Ishikawa (cell line): ENCODE data around the gene PLIN1.

Source experiments
- CEBPB ChIP-seq: IDR thresholded peaks from 2 replicates; pipeline ENCODE4 v1.6.1; 2012
- CREB1 ChIP-seq: IDR thresholded peaks from 2 replicates; pipeline ENCODE4 v1.6.1; 2012; ENCODE audit warnings: low read depth
- EGR1 ChIP-seq: IDR thresholded peaks from 2 replicates; pipeline ENCODE4 v1.6.1; 2012
- EP300 ChIP-seq: IDR thresholded peaks from 2 replicates; pipeline ENCODE4 v1.6.1; 2012; ENCODE audit warnings: borderline replicate concordance
- FOXM1 ChIP-seq: IDR thresholded peaks from 2 replicates; pipeline ENCODE4 v1.6.1; 2012; ENCODE audit warnings: low read depth, borderline replicate concordance
- MAX ChIP-seq: IDR thresholded peaks from 2 replicates; pipeline ENCODE4 v1.6.1; 2012
- NFIC ChIP-seq: IDR thresholded peaks from 2 replicates; pipeline ENCODE4 v1.6.1; 2012
- RAD21 ChIP-seq: IDR thresholded peaks from 2 replicates; pipeline ENCODE4 v1.6.1; 2012; ENCODE audit warnings: low read depth
- REST ChIP-seq: IDR thresholded peaks from 2 replicates; pipeline ENCODE4 v1.6.1; 2012; ENCODE audit warnings: low read depth, mild to moderate bottlenecking
- TAF1 ChIP-seq: IDR thresholded peaks from 2 replicates; pipeline ENCODE4 v1.6.1; 2012; ENCODE audit warnings: low read depth, mild to moderate bottlenecking
- TCF12 ChIP-seq: IDR thresholded peaks from 2 replicates; pipeline ENCODE4 v1.6.1; 2012; ENCODE audit warnings: low read depth
- TEAD4 ChIP-seq: IDR thresholded peaks from 2 replicates; pipeline ENCODE4 v1.6.1; 2012
- USF1 ChIP-seq: IDR thresholded peaks from 2 replicates; pipeline ENCODE4 v1.6.1; 2012
- YY1 ChIP-seq: IDR thresholded peaks from 2 replicates; pipeline ENCODE4 v1.6.1; 2012; ENCODE audit warnings: low read depth
- ZBTB7A ChIP-seq: IDR thresholded peaks from 2 replicates; pipeline ENCODE4 v1.6.1; 2012; ENCODE audit warnings: low read depth

Gene PLIN1

GRCh38 chr15:89670971-89671560, 8.1 kb downstream of the PLIN1 start:
- TF ChIP-seq REST (no peak), MAX (no peak), EP300 (no peak), USF1 (no peak), TCF12 (no peak), YY1 (no peak), NFIC (no peak), TAF1 (no peak), CEBPB (no peak), CREB1 (no peak), TEAD4 (no peak), FOXM1 (no peak), ZBTB7A (no peak), RAD21 (no peak), EGR1 (no peak)

GRCh38 chr15:89669941-89670340, 9.2 kb downstream of the PLIN1 start:
- TF ChIP-seq CREB1 (no peak), USF1 (no peak), ZBTB7A (no peak), TCF12 (no peak)

GRCh38 chr15:89669309-89669865, 9.8 kb downstream of the PLIN1 start:
- TF ChIP-seq EP300: no peak
- no peak for TF ChIP-seq REST
- TF ChIP-seq USF1: no peak
- no peak for TF ChIP-seq EGR1
- TF ChIP-seq CREB1: no peak
- no peak for TF ChIP-seq TEAD4
- TF ChIP-seq ZBTB7A: no peak
- no peak for TF ChIP-seq YY1
- TF ChIP-seq TAF1: no peak
- no peak for TF ChIP-seq NFIC

- TF ChIP-seq EGR1 (no peak), REST (no peak), EP300 (no peak), USF1 (no peak), ZBTB7A (no peak), CEBPB (no peak)
Measured at GRCh38 chr15:89668171-89668570, 11.0 kb downstream of the PLIN1 start.
